ENCODE results near the gene VWA2. TPM values are rescaled to one million over a fixed set of nuclear protein-coding genes. Genes with fewer than 3 reads are reported as not detected.

VWA2 gene
- total RNA-seq, 1 experiment from 2014 or later = not detected

DNA sequence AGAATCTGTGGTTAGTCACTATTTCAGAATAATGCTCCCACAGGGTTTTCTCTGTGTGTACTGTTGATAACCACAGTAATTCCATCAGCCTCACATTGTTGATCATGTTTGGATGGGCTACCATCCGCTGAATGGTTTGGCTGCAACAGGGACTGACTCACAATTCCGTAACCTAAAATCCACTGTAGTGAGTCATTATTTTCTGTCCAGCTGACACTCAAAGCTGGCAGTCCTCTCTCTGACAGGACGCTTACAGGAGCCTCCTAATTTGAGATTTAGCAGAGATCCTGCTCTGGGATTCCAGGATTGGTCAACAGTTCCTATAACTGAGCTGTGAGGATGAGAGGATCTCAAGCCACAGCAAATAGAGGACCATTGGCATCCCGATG, 32.7 kb downstream of the VWA2 start:
- Mint-ChIP-seq H3K27me3 (ENCODE audit: insufficient read depth, unreplicated experiment) (no peaks in the 10 kb centered on the region), H3K4me3 (ENCODE audit: unreplicated experiment) (no peak overlapping the region), H3K27ac (ENCODE audit: low read depth, unreplicated experiment) (peak overlapping the region; percentile 81), H3K9me3 (ENCODE audit: unreplicated experiment) (no peaks in the 10 kb centered on the region), H3K4me1 (ENCODE audit: insufficient read depth, unreplicated experiment) (peaks cover 25% of the 10 kb centered on the region), H3K36me3 (ENCODE audit: insufficient read depth, unreplicated experiment) (no peaks in the 10 kb centered on the region)
- ChIA-PET POLR2A (interaction anchor here (0.6 to 4.2 kb wide), 9 partner anchors 9 to 411 kb away, joined by 3 to 75 read pairs (median 3); partner anchors contain the start of gene CCDC186), CTCF (interaction anchor here (0.8 to 1.6 kb wide), 8 partner anchors 11 to 132 kb away, joined by 3 to 6 read pairs (median 4); partner anchors contain the start of gene AFAP1L2)
- DNase-seq (ENCODE audit: unreplicated experiment) = peak; percentile 90
- intact Hi-C loops (cut with micrococcal nuclease) = loop anchor here (2.0 kb wide), 1 partner anchor 97 kb away; the partner anchor contains the start of gene CCDC186
- TF ChIP-seq, protein P1, sequence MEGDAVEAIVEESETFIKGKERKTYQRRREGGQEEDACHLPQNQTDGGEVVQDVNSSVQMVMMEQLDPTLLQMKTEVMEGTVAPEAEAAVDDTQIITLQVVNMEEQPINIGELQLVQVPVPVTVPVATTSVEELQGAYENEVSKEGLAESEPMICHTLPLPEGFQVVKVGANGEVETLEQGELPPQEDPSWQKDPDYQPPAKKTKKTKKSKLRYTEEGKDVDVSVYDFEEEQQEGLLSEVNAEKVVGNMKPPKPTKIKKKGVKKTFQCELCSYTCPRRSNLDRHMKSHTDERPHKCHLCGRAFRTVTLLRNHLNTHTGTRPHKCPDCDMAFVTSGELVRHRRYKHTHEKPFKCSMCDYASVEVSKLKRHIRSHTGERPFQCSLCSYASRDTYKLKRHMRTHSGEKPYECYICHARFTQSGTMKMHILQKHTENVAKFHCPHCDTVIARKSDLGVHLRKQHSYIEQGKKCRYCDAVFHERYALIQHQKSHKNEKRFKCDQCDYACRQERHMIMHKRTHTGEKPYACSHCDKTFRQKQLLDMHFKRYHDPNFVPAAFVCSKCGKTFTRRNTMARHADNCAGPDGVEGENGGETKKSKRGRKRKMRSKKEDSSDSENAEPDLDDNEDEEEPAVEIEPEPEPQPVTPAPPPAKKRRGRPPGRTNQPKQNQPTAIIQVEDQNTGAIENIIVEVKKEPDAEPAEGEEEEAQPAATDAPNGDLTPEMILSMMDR (IDR thresholded peaks at IDR 0.05; ENCODE audit: unreplicated experiment) = no peak
- BruUV-seq (replicated peaks) = no TSS peak

DNA sequence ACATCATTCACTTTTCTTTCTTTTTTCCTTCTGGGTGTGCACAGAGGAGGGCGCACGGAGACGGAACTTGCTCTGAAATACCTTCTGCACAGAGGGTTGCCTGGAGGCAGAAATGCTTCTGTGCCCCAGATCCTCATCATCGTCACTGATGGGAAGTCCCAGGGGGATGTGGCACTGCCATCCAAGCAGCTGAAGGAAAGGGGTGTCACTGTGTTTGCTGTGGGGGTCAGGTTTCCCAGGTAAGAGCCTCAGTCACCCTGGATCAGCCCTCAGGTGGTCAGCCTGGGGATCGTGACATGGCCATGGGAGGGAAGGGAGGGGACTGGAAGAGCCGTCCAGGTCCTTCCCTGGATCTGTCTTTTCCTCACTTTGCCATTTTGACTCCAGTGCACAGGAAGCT, 33.6 kb downstream of the VWA2 start:
- intact Hi-C loops (cut with micrococcal nuclease) = no loop called here
- BruUV-seq (replicated peaks) = no TSS peak
- CTCF ChIA-PET = interaction anchor here (0.8 to 1.6 kb wide), 7 partner anchors 10 to 131 kb away, joined by 3 to 6 read pairs (median 3); partner anchors contain the start of gene AFAP1L2

DNA sequence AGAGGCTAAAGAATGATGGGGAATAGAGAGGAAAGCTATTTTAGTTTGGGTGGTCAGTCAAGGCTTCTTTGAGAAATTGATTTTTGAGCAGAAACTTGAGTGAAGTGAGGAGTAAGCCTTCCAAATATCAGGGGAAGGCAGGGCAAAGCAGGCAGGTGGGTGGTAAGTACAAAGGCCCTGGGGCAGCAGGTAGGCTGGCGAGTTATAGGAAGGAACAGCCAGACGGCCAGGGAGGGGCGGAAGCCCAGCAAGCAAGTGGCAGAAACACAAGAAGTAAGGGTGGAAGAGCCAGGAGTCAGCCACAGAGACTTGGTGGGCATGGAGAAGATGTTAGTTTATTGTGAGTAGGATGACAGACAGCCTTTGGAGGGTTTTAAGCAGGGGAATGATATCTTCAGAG, 34.9 kb downstream of the VWA2 start:
- Mint-ChIP-seq H3K4me1 (ENCODE audit: insufficient read depth, unreplicated experiment) (peaks cover 23% of the 10 kb centered on the region), H3K27ac (ENCODE audit: low read depth, unreplicated experiment) (no peak overlapping the region), H3K27me3 (ENCODE audit: insufficient read depth, unreplicated experiment) (no peaks in the 10 kb centered on the region), H3K4me3 (ENCODE audit: unreplicated experiment) (no peak overlapping the region), H3K36me3 (ENCODE audit: insufficient read depth, unreplicated experiment) (no peaks in the 10 kb centered on the region), H3K9me3 (ENCODE audit: unreplicated experiment) (no peaks in the 10 kb centered on the region)
- TF ChIP-seq, protein P1 (IDR thresholded peaks at IDR 0.05; ENCODE audit: unreplicated experiment) = no peak
- no TSS peak for BruUV-seq (replicated peaks)
- CTCF ChIA-PET = interaction anchor here (0.7 to 1.0 kb wide), 2 partner anchors 30 to 31 kb away, joined by 3 to 4 read pairs; no protein-coding TSS in a partner anchor
- POLR2A ChIA-PET = no interaction called here
- intact Hi-C loops (cut with micrococcal nuclease) = no loop called here
- DNase-seq (ENCODE audit: unreplicated experiment) = no peak

More for the DNA sequence above, 33.6 kb downstream of the VWA2 start:
- TF ChIP-seq, protein P1 (IDR thresholded peaks at IDR 0.05; ENCODE audit: unreplicated experiment) = no peak
- POLR2A ChIA-PET = interaction anchor here (0.7 to 4.2 kb wide), 5 partner anchors 8 to 98 kb away, joined by 3 to 75 read pairs (median 7); partner anchors contain the start of gene CCDC186
- Mint-ChIP-seq H3K27me3 (ENCODE audit: insufficient read depth, unreplicated experiment) (no peaks in the 10 kb centered on the region), H3K4me3 (ENCODE audit: unreplicated experiment) (no peak overlapping the region), H3K27ac (ENCODE audit: low read depth, unreplicated experiment) (no peak overlapping the region), H3K9me3 (ENCODE audit: unreplicated experiment) (no peaks in the 10 kb centered on the region), H3K36me3 (ENCODE audit: insufficient read depth, unreplicated experiment) (no peaks in the 10 kb centered on the region), H3K4me1 (ENCODE audit: insufficient read depth, unreplicated experiment) (peaks cover 23% of the 10 kb centered on the region)
- DNase-seq (ENCODE audit: unreplicated experiment) = no peak

DNA sequence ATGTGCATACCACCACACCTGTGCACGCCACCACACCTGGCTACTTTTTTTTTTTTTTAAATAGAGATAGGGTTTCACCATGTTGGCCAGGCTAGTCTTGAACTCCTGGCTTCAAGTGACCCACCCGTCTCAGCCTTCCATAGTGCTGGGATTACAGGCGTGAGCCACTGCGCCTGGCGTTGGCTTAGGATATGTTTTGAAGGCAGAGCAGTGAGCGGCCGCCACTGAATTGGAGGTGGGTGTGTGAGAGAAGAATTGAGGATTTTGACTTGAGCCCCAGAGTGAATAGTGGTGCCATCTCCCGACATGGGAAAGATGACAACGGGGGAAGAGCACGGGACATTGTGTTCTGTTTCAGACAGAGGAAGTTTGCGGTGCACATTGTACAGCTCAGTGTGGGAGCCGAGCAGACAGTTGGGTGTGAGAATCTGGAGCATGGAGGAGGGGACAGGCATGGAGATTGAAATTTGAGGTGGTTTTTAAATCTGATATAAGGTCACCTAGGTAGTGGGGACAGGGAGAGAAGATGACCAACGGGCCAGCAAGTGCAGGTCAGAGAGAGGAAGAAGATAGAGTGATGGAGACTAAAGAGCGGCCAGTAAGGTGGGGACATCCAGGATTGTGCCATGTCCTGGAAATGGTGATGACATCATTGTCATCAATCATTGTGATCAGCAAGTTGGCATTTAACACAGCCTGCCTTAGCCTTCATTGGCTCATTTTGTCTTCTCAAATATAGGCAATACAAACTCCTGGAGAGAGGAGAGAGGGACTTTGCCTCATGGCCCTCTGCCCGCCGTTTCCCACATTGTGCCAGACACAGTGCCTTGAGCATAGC, 35.8 kb downstream of the VWA2 start:
- CTCF ChIA-PET = interaction anchor here (0.6 to 0.7 kb wide), 2 partner anchors 9 to 30 kb away, joined by 3 to 4 read pairs; no protein-coding TSS in a partner anchor
- POLR2A ChIA-PET = no interaction called here
- Mint-ChIP-seq H3K4me1 (ENCODE audit: insufficient read depth, unreplicated experiment) (peaks cover 23% of the 10 kb centered on the region), H3K36me3 (ENCODE audit: insufficient read depth, unreplicated experiment) (no peaks in the 10 kb centered on the region), H3K27ac (ENCODE audit: low read depth, unreplicated experiment) (no peak overlapping the region), H3K4me3 (ENCODE audit: unreplicated experiment) (no peak overlapping the region), H3K9me3 (ENCODE audit: unreplicated experiment) (no peaks in the 10 kb centered on the region), H3K27me3 (ENCODE audit: insufficient read depth, unreplicated experiment) (no peaks in the 10 kb centered on the region)
- intact Hi-C loops (cut with micrococcal nuclease) = no loop called here
- TF ChIP-seq, protein P1 (IDR thresholded peaks at IDR 0.05; ENCODE audit: unreplicated experiment) = no peak
- no TSS peak for BruUV-seq (replicated peaks)
- DNase-seq (ENCODE audit: unreplicated experiment) = no peak
